NCI-H82 treated with DMSO at 0.1 percent for 48 hours (cell line): ENCODE results near the gene P4HTM.

Experiments used
- DNase-seq: peaks from one replicate; lab custom pipeline; 2025; ENCODE audit not compliant: unreplicated experiment; lab: John Stamatoyannopoulos, UW

P4HTM gene, protein sequence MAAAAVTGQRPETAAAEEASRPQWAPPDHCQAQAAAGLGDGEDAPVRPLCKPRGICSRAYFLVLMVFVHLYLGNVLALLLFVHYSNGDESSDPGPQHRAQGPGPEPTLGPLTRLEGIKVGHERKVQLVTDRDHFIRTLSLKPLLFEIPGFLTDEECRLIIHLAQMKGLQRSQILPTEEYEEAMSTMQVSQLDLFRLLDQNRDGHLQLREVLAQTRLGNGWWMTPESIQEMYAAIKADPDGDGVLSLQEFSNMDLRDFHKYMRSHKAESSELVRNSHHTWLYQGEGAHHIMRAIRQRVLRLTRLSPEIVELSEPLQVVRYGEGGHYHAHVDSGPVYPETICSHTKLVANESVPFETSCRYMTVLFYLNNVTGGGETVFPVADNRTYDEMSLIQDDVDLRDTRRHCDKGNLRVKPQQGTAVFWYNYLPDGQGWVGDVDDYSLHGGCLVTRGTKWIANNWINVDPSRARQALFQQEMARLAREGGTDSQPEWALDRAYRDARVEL

DNA sequence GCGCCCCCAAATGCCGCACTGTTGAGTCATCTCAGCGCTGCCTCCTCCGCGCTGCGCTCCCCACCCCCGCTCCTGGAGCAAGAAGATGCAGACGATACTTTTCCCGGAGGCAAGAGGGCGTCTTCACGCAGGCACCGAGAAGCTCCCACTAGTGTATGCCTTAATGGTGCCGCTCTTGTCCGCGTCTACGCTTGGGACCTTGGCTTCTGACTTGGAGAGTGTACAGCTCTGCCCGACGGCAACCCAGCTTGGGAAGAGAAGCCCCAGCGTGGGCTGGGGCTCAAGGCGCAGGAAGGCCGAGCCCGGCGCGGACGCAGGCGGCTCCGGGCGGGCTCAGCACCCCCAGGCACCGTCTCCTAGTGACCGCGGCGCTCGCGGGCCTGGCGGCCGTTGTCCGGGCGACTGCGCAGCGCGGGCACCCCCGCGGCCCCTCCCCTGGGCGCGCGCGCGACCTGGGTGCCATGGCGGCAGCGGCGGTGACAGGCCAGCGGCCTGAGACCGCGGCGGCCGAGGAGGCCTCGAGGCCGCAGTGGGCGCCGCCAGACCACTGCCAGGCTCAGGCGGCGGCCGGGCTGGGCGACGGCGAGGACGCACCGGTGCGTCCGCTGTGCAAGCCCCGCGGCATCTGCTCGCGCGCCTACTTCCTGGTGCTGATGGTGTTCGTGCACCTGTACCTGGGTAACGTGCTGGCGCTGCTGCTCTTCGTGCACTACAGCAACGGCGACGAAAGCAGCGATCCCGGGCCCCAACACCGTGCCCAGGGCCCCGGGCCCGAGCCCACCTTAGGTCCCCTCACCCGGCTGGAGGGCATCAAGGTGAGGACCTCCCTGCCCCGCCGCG, at the start of gene P4HTM:
Gene P4HTM, plus strand, starts transcription at position 446 of the 840 bp plus-strand sequence. Its CDS starts 16 bp downstream, at position 462.
- DNase-seq: peak; percentile 5

DNA sequence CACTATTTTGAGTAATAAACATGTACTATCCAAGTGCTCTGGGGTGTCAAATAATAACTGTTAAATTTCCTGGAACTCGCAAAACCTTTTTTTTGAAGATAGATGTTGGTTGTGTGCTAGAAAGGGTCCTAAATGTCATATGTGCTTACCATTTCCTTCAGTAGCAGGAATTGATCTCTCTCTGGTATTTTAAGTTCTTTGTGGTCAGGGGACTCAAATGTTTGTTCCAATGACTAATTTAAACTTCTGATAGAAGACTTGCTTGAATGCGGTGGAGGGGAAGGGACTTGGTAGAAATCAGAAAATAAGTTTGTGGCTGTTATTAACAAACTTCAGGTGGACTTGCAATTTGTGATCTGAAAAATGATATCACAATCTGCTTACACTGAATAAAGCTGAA, 44.6 kb upstream of the P4HTM start:
- no peak for DNase-seq

DNA sequence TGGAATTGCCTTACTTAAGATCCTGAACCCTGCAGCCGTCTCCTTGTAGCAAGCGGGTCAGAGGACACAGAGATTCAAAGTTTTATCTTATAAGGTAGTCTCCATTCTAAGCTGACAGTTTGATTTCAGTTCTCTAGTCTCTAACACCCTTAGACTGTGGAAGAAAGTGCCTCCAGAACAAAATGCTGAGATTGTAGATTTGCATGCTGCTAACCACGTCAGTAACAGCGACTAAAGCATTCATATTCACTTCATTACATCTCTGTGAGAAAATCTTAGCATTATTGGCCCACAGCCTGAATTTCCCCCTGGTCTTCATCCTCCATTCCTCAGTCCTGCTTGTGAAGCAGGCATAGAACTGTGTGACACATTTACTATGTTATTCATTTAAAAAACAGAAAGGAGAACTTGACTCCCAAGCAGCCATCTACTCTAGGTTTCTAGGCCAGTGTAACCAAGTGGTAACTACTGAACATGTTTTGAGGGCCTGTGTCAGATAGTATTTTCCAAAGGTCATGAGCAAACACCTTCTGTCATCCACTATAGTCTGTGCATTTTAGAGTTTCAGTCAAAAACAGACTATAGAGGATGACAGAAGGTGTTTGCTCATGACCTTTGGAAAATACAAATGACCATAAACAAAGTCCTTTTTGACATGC, 44.0 kb upstream of the P4HTM start:
- DNase-seq: no peak

DNA sequence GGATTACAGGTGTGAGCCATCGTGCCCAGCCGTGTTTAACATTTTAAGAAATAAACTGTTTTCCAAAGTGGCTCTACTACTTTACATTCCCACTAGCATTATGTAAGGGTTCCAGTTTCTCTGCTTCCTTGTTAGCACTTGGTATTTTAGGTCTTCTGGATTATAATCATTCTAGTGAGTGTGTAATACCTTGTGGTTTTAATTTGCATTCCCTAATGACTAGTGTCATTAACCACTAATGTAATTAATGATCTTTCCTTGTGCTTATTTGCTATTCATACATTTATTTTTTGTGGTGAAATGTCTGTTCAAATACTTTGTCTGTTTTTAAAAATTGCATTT, 40.7 kb upstream of the P4HTM start:
- DNase-seq: no peak

DNA sequence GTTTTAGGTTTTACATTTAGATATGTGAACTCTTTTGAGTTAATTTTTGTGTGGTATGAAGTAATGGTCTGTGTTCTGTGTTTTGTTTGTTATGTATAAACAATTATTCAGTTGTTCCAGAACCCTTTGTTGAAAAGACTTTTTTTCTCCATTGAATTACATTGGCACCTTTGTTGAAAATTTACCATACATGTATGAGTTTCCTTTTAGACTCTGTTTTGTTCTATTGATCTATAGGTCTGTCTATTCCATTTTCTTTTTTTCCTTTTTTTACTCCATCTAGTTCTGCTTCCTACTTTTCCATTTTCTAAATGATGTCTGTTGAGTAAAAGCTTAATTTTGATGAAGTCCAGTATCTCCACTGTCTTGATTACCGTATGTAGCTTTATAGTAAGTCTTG, 40.0 kb upstream of the P4HTM start:
- DNase-seq: no peak

DNA sequence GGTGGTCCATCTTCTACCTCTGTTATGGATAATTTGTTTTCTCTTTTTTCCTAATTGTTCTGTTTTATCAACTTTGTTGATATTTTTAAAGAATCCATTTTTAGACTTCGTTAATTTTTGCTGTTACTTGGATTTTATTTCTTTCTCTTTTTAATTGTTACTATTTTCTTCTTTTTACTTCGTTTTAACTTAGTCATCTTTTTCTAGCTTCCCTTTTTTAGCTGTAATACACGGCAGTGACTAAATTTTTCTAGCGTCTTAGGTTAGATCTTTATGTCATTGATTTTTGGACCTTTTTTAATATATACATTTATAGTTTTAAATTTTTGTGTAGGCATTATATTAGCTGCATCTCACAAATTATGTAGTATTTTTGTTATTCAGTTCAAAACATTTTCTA, 38.3 kb upstream of the P4HTM start:
- no peak for DNase-seq

DNA sequence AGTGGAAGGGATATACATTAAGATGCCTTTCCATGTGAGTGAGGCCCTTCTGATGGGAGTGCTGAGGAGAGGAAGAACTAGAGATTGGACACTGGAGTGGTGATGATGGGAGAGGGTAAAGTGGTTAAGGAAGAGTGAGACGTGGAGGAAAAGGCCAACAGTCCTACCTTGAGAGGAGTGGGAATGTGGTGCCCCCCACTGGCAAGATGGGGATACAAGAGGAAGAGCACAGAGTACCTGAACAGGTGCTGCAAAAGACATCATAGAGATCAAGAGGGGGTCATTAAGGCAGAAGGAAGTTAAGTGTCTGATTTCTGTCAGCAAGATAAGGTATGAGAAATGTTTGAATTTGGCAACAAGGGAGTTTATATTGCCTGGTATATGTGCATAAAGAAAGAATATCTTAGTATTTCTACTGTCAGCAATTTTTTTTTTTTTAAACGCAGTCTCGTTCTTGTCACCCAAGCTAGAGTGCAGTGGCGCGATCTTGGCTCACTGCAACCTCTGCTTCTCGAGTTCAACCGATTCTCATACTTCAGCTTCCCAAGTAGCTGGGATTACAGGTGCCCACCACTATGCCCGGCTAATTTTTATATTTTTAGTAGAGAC, 37.4 kb upstream of the P4HTM start:
- DNase-seq: peak; percentile 1

DNA sequence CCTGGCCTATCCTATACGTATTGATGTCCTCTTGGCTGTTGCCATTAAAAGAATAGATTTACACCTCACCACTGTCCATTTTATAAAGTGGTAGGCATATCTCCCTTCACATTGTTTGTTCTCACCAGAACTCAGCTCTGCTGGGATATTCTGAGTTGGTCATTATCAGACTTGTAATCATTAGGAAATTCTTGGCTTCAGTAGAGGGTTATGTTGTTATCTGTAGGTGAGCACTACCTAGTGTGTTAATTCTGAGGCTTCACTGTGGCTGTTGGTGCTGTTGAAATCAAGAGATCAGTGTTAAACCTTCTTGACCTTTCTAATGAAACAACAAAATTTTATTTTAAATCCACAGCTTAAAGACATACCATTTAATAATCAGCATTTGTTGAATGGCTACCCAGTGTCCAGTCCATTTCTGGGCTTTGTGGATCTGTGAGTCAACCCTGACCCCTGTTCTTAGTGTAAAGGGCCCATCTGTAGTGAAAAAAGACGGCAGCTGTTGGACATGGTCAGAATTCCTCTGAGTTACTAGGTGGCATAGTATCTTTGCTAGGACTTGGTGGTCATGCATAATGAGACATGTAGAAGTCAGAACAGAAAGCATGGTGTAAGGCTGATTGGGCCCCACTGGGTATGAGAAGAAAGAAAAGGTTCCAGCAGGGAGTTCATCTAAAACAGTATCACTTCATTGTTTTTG, 32.9 kb upstream of the P4HTM start:
- no peak for DNase-seq

DNA sequence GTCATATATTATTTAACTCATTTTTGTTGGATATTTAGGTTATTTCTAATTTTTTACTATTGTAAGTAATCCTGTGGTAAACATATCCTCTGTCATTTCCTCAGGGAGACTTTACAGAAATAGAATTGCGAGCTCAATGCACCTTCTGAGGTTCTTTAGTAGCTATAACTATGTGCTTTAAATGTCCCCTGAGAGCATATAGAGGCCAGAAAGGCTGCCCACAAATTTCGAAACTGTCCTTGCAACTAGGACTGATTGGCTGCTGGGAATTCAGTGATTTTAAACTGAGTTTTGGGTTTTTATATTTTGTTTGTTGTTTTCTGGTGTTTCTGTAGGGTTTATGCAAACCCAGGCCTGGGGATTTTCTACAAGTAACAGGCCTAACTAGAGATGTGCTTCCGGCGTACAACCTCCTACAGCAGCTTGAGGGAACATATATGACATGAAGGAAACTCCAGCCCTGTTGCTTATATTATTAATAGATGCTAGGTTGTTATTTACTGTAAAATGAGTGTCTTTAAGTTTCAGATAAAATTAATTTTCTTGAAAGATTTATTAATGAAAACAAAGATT, 29.1 kb upstream of the P4HTM start:
- DNase-seq: no peak

DNA sequence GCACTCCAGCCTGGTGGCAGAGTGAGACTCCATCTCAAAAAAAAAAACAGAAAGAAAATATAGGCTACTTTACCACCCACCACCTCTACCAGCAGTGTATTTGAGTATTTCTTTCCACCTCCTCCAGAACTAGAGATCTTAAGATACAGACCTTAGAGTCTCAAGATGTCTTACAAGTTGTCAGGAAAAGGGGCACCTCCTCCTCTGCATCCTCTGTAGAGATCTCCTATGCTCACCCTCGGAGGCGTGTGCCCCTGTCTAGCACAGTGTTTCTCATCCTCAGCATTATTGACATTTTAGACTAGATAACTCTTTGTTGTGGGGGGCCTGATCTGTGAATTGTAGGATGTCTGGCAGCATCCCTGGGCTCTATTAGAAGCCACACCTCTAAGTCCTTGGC, 27.7 kb upstream of the P4HTM start:
- no peak for DNase-seq

DNA sequence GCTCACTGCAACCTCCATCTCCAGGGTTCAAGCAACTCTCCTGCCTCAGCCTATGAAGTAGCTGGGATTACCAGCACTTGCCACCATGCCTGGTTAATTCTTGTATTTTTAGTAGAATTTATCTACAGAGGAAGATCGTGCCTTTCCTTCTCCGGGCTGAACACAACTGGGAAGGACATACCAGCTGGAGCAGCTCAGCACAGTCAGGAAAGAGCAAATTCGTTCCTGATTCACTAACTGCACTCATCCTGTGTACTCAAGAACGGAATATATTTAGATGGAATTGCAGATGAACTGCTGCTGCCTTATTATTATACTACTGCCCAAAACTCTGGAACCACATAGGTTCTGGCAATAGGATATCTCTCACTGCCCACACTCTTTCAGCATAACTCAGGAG, 27.1 kb upstream of the P4HTM start:
- DNase-seq: no peak

DNA sequence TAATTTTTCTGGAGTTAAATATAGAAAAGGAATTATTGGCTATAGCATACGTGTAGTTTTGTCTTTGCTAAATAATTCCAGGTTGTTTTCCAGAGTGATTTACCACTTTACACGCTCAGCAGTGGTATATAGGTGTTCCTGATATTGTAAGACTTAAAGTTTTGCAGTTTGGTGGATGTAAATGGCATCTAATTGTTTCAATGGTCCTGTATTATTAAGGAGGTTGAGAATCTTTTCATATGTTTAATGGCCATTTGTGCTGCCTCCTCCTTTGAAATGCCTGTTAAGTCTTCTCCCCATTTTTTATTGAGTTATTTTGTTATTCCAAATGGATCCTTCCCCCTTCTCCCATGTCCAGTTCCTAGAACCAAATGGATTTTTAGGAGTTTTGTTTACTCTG, 26.4 kb upstream of the P4HTM start:
- DNase-seq: no peak

DNA sequence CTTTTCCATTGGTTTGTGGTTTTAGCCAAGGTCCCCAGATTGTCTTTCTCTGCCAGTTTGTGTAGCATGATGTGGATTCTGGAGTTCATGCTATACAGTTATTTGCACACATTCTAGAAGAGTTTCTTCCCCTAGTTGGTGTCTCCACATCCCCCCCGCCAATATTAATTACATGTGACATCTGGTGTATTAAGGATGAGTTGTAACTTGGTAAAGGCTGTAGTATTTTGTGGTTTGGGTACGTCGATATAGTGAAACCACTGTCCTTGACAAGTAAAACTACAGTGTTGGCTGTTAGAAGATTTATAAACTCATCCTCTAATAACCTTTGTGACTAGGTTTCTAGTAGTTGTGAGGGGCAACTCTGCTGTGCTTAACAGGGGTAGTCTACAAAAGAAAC, 23.7 kb upstream of the P4HTM start:
- DNase-seq: no peak

DNA sequence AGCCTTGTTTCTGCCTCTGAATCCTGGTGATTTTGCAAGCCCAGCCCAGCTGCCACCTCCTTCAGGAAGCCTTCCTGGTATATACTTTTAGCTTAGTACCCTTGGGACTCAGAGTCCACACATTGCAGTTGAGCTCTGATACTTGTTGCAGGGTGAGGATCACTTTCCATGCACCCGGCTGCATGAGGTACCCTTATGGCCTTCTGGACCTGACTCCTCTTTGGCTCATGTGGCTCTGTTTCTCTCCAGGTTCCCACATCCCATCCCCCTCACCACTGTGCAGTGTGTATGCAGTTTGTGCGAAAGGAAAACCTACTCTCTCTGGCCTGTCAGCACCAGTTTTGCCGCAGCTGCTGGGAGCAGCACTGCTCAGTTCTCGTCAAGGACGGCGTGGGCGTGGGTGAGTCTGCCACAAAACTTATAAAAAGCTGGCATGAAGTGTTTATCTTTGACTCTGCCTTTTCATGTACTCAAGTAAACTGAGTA, 23.1 kb upstream of the P4HTM start:
- no peak for DNase-seq

DNA sequence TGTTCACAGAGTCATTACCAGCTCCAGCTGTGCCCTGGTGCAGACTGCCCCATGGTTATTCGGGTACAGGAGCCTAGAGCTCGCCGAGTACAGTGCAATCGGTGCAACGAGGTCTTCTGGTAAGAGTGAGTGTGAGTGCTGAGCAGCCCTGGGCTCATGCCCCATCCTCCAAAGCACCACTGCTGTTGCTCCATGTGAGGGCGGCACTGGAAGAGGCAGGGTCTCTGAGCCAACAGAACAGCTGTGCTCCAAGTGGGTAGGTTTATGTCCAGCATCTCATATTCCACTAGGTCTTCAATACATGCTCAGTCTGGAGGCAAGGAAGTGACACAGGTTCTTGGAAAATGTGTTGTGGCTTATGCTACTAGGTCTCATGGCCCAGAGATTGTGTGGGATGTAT, 19.5 kb upstream of the P4HTM start:
- no peak for DNase-seq

DNA sequence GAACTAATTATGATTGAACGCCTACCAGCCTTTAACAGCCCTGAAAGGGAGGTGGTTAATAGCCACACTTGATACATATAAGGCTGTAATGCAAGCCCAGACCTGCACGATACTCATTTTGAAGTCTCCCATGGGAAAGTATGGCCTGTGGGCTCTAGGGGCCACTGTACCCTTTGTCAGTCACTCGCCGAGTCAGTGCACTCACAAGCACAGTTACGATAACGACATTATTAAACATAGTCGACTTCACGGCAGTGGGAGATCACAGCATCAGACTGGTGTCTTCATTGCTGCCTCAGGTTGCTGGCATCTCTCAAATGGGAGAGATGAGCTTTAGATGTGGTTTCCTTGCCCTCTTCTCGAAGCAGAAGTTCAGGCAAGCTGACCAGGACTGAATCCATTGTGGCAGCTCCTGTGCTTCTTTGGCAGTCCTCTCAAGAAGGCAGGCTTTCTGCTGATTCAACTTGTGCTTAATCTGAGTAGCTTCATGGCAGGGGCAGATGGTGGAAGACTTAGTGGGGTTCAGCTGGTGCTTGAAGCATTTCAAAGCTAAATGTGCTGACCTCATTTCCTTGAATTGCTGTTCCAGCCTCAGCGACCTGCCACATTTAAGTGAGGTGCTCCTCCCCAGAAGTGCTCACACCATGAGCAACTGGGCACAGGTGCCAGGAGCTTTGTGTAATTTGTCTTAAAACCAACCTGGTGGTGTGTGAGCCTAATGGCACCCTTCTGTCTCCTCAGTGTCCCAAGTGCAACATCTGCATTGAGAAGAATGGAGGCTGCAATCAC, 15.8 kb upstream of the P4HTM start:
- no peak for DNase-seq

DNA sequence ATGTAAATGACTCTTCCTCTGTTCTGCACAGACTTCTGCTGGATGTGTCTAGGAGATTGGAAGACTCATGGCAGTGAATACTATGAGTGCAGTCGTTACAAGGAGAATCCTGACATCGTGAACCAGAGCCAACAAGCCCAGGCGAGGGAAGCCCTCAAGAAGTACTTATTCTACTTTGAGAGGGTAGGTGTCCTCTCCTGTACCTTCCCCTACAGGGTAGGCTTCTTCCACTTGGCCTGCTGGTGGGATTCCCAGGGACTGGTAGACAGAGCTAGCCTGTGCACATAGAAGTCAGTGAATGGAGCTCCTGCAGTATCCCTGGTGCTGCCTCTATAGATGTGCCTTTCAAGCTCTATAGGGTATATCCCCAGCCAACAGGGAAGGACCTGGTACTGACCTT, 10.6 kb upstream of the P4HTM start:
- DNase-seq: no peak

DNA sequence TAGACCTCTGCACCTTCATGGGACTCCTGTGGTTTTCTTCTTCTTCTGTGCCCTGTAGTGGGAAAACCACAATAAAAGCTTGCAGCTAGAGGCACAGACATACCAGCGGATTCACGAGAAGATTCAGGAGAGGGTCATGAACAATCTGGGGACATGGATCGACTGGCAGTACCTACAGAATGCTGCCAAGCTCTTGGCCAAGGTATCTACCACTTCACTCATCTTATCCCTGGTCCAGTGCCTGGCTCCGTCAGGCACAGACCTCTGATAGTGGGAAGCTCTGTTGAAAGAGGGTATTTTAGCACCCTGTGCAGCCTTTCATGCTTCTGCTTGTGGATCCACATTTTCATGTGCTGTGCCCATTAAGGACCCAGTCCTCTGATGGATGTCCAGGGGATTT, 9.7 kb upstream of the P4HTM start:
- no peak for DNase-seq

DNA sequence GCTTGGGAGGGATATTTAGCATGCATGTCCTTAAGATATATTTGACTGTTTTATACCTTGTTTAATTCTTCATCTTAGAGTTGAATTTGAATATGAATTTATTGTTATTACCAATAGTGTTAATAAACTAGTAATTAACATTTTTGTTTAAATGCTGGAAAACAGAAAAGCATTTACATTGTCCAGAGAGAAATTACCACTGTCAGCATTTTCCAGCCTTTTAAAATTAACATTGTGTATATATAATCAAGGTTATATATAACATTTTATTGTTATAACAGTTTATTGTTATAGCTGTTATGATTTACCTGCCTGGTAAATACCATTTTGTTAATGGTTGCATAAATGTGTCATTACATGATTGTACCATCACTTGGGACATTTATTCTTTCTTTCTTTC, 8.0 kb upstream of the P4HTM start:
- DNase-seq: no peak
